Kasumi-1 (cell line): ENCODE results near the gene NR2F2.
"Not testable (repeated sequence)": the region's sequence is repeated elsewhere in the genome, so short reads cannot be mapped to it uniquely, and the experiment has no call there.

Source experiments
- DNase-seq, 2 experiments: peaks; one replicate each; lab custom pipeline; 2025; lab: John Stamatoyannopoulos, UW

NR2F2 gene

GRCh38 chr15:96367311-96368200 lies 37.1 kb downstream of the NR2F2 start:
- DNase-seq = no peak

- DNase-seq = no peak
Measured at GRCh38 chr15:96369351-96369750, 38.9 kb downstream of the NR2F2 start.

GRCh38 chr15:96369825-96370621 lies 39.5 kb downstream of the NR2F2 start:
- no peak for DNase-seq

GRCh38 chr15:96372554-96372953 lies 42.1 kb downstream of the NR2F2 start:
- no peak for DNase-seq

DNA sequence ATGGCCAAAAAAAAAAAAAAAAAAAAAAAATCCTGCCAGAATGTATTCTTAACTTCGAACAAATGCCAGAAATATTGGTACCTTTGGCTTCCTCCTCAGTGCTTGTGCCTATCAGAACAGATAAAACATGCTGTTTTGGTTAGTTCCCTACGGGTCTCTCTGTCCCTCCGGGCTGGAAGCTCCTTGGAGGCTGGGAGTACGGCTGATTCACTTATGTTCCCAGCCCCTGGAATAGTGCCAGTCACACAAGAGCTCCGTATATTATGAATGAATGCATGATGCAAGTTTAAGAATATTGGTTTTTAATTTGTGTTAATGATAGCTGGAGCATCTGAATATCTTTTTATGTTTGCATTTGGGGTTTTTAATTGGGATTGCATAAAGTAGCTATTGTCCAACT lies 44.0 kb downstream of the NR2F2 start:
- no peak for DNase-seq

- not testable (repeated sequence) for DNase-seq
Measured at GRCh38 chr15:96379592-96379991, 49.1 kb downstream of the NR2F2 start.

DNA sequence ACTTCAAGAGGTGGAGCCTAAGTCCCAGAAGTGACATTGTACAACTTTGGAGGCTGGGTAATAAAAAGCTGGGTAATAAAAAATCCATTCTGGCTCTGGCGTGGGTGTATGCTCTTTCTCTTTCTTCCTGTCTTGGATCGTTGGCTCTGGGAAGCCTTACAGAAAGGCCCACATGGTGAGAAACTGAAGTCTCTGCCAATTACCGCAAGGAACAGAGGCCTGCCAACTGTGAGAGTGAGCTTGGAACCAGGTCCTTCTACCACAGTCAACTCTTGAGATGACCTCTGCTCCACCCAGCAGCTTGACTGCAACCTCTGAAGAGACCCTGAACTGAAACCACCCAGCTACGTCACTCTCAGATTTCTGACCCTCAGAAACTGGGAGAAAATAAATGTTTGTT lies 51.0 kb downstream of the NR2F2 start:
- no peak for DNase-seq

DNA sequence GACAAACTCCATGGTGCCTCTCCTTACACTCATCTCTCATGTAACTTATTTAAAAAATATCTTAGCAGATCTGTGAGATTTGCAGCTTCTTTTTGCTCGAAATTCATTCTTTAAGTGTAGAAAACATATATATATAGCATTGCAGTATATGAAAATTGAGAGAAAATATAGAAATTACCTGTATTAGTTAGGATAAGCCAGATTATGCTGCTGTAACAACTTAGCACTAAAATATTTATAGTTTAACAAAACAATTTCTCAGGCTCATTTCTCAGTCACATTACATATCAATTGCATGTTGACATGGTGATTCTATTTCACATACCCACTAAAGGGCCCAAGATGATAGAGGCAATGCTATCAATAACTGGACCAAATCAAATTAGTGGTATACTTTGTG lies 54.7 kb downstream of the NR2F2 start:
- no peak for DNase-seq

DNA sequence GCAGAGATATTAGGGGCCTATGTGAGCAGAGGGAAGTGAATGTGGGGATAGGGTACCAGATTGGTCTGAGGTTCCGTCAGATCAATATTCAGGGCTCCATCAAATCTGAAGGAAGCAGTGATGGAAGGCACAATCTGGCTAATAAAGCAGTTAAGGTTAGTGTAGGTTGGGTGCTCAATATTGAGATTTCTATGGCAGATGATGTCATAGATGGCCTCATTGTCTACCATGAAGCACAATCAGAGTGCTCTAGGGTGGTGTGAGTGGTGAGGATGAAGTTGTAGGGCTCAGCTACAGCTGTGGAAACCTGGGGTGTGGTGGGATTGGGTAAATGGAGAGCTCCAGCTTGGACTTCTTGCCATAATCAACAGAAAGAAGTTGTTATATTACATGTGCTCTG lies 58.2 kb downstream of the NR2F2 start:
- no peak for DNase-seq
